HEK293T (cell line): ENCODE measurements around the gene SUV39H1.

Source experiments
- CTCF ChIA-PET: fragments of 350-600 bp; formaldehyde crosslinking; extraction: SDS; loops from one replicate; lab custom pipeline; 2021; ENCODE audit warnings: antibody characterized with exemption, inconsistent platforms; lab: Yijun Ruan, JAX
- POLR2A ChIA-PET: fragments of 350-600 bp; formaldehyde crosslinking; extraction: SDS; loops from one replicate; lab custom pipeline; 2020; ENCODE audit warnings: antibody characterized with exemption, inconsistent platforms; lab: Yijun Ruan, JAX
- DNase-seq: peaks from one replicate; pipeline ENCODE4 v3.0.0; 2012; ENCODE audit warnings: mixed read lengths; ENCODE audit errors: extremely low spot score
- ARNT ChIP-seq: fragments of 450-650 bp; IDR thresholded peaks from 2 replicates; pipeline ENCODE4 v1.6.1; 2017; ENCODE audit warnings: mild to moderate bottlenecking
- BHLHE40 ChIP-seq: fragments of 450-650 bp; IDR thresholded peaks from 2 replicates; pipeline ENCODE4 v1.6.1; 2016; ENCODE audit warnings: mild to moderate bottlenecking, moderate library complexity, borderline replicate concordance
- CTBP1 ChIP-seq: fragments of 450-650 bp; IDR thresholded peaks from 2 replicates; pipeline ENCODE4 v1.6.1; 2016; ENCODE audit warnings: borderline replicate concordance
- ELF4 ChIP-seq: fragments of 450-650 bp; IDR thresholded peaks from 2 replicates; pipeline ENCODE4 v1.6.1; 2017; ENCODE audit warnings: antibody characterized with exemption
- FOXA1 ChIP-seq: fragments of 450-650 bp; IDR thresholded peaks from 2 replicates; pipeline ENCODE4 v1.6.1; 2016; ENCODE audit warnings: mild to moderate bottlenecking
- FOXK2 ChIP-seq: fragments of 450-650 bp; IDR thresholded peaks from 2 replicates; pipeline ENCODE4 v1.6.1; 2016; ENCODE audit warnings: mild to moderate bottlenecking
- FOXM1 ChIP-seq: fragments of 450-650 bp; IDR thresholded peaks from 2 replicates; pipeline ENCODE4 v1.6.1; 2017; ENCODE audit warnings: mild to moderate bottlenecking, borderline replicate concordance
- HDGF ChIP-seq: fragments of 450-650 bp; IDR thresholded peaks from 2 replicates; pipeline ENCODE4 v1.6.1; 2017; ENCODE audit warnings: antibody characterized with exemption, borderline replicate concordance
- L3MBTL2 ChIP-seq: fragments of 450-650 bp; conservative IDR thresholded peaks from 2 replicates; pipeline ENCODE4 v1.6.1; 2016; ENCODE audit warnings: mild to moderate bottlenecking
- LEF1 ChIP-seq: fragments of 450-650 bp; IDR thresholded peaks from 2 replicates; pipeline ENCODE4 v1.6.1; 2017; ENCODE audit warnings: mild to moderate bottlenecking, borderline replicate concordance
- NFRKB ChIP-seq: fragments of 450-650 bp; IDR thresholded peaks from 2 replicates; pipeline ENCODE4 v1.6.1; 2016; ENCODE audit warnings: mild to moderate bottlenecking, moderate library complexity
- SP1 ChIP-seq: fragments of 450-650 bp; IDR thresholded peaks from 2 replicates; pipeline ENCODE4 v1.6.1; 2017
- SUZ12 ChIP-seq: fragments of 450-650 bp; IDR thresholded peaks from 2 replicates; pipeline ENCODE4 v1.6.1; 2016; ENCODE audit warnings: mild to moderate bottlenecking
- TARDBP ChIP-seq: fragments of 450-650 bp; IDR thresholded peaks from 2 replicates; pipeline ENCODE4 v1.6.1; 2016
- ZNF384 ChIP-seq: fragments of 450-650 bp; IDR thresholded peaks from 2 replicates; pipeline ENCODE4 v1.6.1; 2016
- TF ChIP-seq, protein P1 (sequence below): fragments of 450-650 bp; IDR thresholded peaks from 2 replicates; pipeline ENCODE4 v1.6.1; 2016

SUV39H1 gene

DNA sequence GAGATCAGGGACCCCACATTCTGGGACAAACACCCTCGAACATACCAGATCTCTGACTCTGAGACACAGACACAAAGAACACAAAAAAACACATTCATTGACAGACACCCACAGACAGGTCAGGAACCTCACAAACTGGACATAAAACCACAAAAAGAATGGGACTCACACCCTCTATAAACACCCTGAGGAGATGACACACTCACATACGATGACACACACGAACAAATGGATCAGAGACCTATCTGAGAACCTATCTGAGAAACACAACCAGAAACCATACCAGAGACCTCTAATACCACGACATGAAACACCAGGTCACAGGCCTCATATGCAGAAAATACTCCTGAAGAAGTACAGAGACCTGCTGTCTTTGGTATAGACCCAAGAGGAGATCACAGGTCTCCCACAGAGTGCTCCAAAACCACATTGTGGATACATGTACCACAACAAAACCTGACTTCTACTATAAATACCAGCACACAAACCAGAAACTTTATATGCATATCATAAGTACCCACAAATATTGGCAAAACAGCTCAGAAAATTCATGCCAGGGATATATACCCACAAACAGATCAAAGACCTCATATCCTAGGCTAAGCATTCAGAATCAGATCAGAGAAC lies 19.5 kb downstream of the SUV39H1 start:
- ChIA-PET POLR2A (no interaction called here), CTCF (no interaction called here)
- DNase-seq = no peak
- TF ChIP-seq FOXM1 (no peak), ARNT (no peak), SP1 (no peak), L3MBTL2 (no peak), ZNF384 (no peak), NFRKB (no peak), FOXA1 (no peak), CTBP1 (no peak), SUZ12 (no peak), BHLHE40 (no peak), FOXK2 (no peak), TARDBP (no peak), LEF1 (no peak), HDGF (no peak)
- TF ChIP-seq, protein P1, sequence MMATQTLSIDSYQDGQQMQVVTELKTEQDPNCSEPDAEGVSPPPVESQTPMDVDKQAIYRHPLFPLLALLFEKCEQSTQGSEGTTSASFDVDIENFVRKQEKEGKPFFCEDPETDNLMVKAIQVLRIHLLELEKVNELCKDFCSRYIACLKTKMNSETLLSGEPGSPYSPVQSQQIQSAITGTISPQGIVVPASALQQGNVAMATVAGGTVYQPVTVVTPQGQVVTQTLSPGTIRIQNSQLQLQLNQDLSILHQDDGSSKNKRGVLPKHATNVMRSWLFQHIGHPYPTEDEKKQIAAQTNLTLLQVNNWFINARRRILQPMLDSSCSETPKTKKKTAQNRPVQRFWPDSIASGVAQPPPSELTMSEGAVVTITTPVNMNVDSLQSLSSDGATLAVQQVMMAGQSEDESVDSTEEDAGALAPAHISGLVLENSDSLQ = no peak

DNA sequence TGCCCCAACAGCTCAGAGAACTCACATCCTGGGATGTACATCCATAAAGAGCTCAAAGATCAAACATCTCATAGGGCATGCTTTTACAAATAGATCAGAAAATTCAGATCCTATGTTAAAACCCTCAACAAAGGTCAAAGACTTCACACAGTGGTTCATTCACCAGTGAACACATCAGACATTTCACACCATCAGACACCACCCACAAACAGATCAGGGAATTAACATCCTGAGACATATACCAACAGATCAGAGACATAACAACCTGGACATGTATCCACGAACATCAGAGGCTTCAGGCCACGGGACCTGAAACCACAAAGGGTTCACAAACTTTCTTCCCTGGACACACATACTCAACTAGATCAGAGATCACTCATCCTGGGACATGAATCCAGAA lies 23.4 kb downstream of the SUV39H1 start:
- no peak for TF ChIP-seq SP1
- ChIA-PET CTCF (no interaction called here), POLR2A (interaction anchor here (1.6 kb wide), 1 partner anchor 17 kb away, joined by 7 read pairs; no protein-coding TSS in a partner anchor)
- no peak for DNase-seq

DNA sequence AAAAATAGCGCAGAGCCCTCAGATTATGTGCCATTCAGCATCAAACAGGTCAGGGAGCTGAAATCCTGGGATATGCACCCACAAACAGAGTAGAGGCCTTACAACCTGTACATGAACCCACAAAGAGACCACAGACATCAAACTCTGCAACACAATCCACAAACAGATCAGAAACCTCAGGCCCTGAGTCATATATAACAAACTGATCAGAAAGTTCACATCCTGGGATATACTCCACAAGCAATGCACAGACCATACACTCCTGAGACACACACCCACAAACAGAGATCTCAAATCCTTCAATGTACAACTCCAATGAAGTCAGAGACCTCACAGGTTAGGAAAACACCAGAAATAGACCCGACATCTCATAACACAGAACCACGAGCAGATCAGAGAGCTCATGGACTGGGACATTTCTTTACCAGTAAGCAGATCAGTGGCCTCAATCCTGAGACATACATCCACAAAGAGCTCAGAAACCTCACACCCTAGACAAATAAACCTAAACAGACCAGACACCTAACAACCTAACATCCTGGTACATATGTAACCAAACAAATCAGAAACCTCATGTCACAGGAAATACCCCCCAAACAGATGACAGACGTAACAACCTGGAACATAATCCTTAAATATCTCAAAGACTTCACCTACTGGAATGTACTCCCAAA lies 24.2 kb downstream of the SUV39H1 start:
- ChIA-PET CTCF (no interaction called here), POLR2A (no interaction called here)
- TF ChIP-seq ARNT (no peak), NFRKB (no peak), FOXM1 (no peak), BHLHE40 (no peak), ELF4 (no peak)
- no peak for DNase-seq

DNA sequence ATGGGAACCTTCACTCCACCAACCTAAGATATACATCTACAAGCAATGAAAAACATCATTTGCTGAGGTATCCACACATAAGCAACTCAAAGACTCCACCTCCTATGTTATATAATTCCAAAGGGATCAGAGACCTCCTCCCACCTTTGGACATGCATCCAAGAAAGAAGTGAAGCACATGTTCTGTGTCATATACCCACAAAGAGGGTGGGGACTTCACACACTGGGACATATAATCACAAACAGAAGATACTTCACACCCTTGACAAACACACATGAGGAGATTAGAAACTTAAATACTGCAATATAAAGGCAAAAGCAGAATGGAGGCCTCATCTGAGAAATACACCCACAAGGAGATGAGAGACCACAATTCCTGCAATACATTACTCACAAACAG lies 25.4 kb downstream of the SUV39H1 start:
- no peak for DNase-seq
- CTCF ChIA-PET = no interaction called here
- TF ChIP-seq, protein P1 = no peak
- TF ChIP-seq ARNT (no peak), BHLHE40 (no peak), ELF4 (no peak), FOXA1 (no peak), ZNF384 (no peak), SP1 (no peak), HDGF (no peak), FOXK2 (no peak)
- POLR2A ChIA-PET = no interaction called here

DNA sequence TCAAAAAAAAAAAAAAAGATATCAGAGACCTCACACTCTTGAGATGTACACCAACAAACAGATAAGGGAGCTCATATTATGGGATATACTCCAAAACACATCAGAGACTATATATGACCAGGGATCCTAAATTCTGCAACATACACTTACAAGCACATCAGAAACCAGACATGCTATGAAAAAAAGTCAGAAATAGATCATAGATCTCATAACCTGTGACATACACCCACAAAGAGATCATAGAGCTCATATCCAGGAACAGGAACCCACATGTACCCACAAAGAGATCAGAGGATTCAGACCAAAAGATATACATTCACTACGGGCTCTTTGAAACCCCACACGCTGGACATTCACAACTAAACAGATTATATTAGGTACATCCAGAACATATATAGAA lies 30.1 kb downstream of the SUV39H1 start:
- DNase-seq = no peak
- TF ChIP-seq LEF1 (no peak), L3MBTL2 (no peak), FOXK2 (no peak), ZNF384 (no peak), FOXA1 (no peak), FOXM1 (no peak), SUZ12 (no peak), ELF4 (no peak), NFRKB (no peak), SP1 (no peak), CTBP1 (no peak)
- TF ChIP-seq, protein P1 = no peak
- ChIA-PET POLR2A (interaction anchor here (1.1 kb wide), 1 partner anchor 10 kb away, joined by 3 read pairs; no protein-coding TSS in a partner anchor), CTCF (no interaction called here)

DNA sequence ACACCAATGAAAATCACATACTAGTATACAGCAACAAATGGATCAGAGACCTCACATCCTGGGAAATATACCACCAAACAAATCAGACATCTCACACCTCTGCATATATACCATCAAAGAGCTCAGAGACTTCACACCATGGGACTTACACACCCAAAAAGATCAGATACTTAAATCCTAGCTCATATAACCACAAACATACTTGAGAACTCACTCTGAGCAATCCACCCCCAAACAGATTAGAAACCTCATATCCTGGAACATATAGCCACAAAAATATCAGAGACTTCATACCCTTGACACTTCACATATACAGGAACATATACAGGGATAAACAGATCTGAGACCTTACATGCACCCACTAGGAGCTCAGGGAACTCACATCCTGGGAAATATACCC lies 32.1 kb downstream of the SUV39H1 start:
- CTCF ChIA-PET = no interaction called here
- POLR2A ChIA-PET = interaction anchor here (1.6 kb wide), 1 partner anchor 8 kb away, joined by 7 read pairs; no protein-coding TSS in a partner anchor
- DNase-seq = no peak
- no peak for TF ChIP-seq ARNT
- TF ChIP-seq TARDBP = no peak
- no peak for TF ChIP-seq CTBP1
